KMS-11 (cell line): ENCODE measurements around the gene HOPX.
"Not testable (repeated sequence)": the region's sequence is repeated elsewhere in the genome, so short reads cannot be mapped to it uniquely, and the experiment has no call there.

Source experiments
- H2AFZ ChIP-seq: fragments of 200-600 bp; sonication (generic); 2 replicates; pipeline ENCODE4 v1.6.1; 2016; ENCODE audit warnings: antibody characterized with exemption, mixed run types, low read depth
- H3K27ac ChIP-seq: fragments of 200-600 bp; sonication (generic); 2 replicates; pipeline ENCODE4 v1.6.1; 2016; ENCODE audit warnings: mild to moderate bottlenecking, mixed run types
- H3K27me3 ChIP-seq: fragments of 200-600 bp; sonication (generic); 2 replicates; pipeline ENCODE4 v1.6.1; 2017; ENCODE audit warnings: mild to moderate bottlenecking, low read depth, mixed run types, moderate library complexity; ENCODE audit not compliant: insufficient read depth
- H3K36me3 ChIP-seq: fragments of 200-600 bp; sonication (generic); 2 replicates; pipeline ENCODE4 v1.6.1; 2017; ENCODE audit warnings: mild to moderate bottlenecking, mixed run types; ENCODE audit not compliant: insufficient read depth
- H3K4me1 ChIP-seq: fragments of 200-600 bp; sonication (generic); 2 replicates; pipeline ENCODE4 v1.6.1; 2016; ENCODE audit warnings: mild to moderate bottlenecking, low read depth, mixed run types; ENCODE audit not compliant: poor library complexity, severe bottlenecking
- H3K4me2 ChIP-seq: fragments of 200-600 bp; sonication (generic); 2 replicates; pipeline ENCODE4 v1.7.0; 2016; ENCODE audit warnings: mild to moderate bottlenecking, mixed run types
- H3K4me3 ChIP-seq: fragments of 200-600 bp; sonication (generic); IDR thresholded peaks from 2 replicates; pipeline ENCODE4 v1.6.1; 2017; ENCODE audit warnings: low read depth, low read length, mixed read lengths; ENCODE audit not compliant: insufficient read depth
- H3K79me2 ChIP-seq: fragments of 200-600 bp; sonication (generic); 2 replicates; pipeline ENCODE4 v1.6.1; 2016; ENCODE audit warnings: low read depth, mixed run types; ENCODE audit not compliant: insufficient read depth
- H3K9ac ChIP-seq: fragments of 200-600 bp; sonication (generic); 2 replicates; pipeline ENCODE4 v1.6.1; 2016; ENCODE audit warnings: mild to moderate bottlenecking, mixed run types
- H4K20me1 ChIP-seq: fragments of 200-600 bp; sonication (generic); 2 replicates; pipeline ENCODE4 v1.6.1; 2016; ENCODE audit warnings: mild to moderate bottlenecking, mixed run types; ENCODE audit not compliant: insufficient read depth
- TF ChIP-seq, protein P1 (sequence below): fragments of 200-600 bp; sonication (generic); conservative IDR thresholded peaks from 2 replicates; pipeline ENCODE4 v1.6.1; 2017; ENCODE audit warnings: low read depth, mild to moderate bottlenecking, antibody characterized with exemption, low read length, moderate library complexity, mixed read lengths

HOPX gene

DNA sequence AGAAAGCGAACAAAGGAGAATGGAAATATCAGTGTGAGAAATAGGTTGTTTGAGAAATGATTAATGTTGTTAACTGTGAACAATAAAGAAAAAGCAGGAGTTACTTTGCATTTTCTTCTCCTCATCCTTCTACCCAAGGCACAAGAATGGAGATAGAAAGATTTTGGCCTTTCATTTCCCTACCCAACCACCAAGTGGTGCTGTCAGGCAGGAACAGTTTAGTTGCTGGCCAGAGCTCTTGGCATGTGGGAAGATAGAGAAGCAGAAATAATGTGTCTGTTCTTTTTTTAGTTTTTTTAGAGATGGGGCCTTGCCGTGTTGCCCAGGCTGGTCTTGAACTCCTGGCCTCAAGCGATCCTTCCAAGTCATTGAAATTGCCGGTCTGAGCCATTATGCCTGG, 12.8 kb downstream of the HOPX start:
- no peaks in the 10 kb centered on the region for H3K79me2 ChIP-seq
- H3K4me1 ChIP-seq, result no peaks in the 10 kb centered on the region
- H3K4me3 ChIP-seq, result no peak overlapping the region
- no peak overlapping the region for H3K27ac ChIP-seq
- TF ChIP-seq, protein P1, sequence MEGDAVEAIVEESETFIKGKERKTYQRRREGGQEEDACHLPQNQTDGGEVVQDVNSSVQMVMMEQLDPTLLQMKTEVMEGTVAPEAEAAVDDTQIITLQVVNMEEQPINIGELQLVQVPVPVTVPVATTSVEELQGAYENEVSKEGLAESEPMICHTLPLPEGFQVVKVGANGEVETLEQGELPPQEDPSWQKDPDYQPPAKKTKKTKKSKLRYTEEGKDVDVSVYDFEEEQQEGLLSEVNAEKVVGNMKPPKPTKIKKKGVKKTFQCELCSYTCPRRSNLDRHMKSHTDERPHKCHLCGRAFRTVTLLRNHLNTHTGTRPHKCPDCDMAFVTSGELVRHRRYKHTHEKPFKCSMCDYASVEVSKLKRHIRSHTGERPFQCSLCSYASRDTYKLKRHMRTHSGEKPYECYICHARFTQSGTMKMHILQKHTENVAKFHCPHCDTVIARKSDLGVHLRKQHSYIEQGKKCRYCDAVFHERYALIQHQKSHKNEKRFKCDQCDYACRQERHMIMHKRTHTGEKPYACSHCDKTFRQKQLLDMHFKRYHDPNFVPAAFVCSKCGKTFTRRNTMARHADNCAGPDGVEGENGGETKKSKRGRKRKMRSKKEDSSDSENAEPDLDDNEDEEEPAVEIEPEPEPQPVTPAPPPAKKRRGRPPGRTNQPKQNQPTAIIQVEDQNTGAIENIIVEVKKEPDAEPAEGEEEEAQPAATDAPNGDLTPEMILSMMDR, result peak; percentile 62
- no peaks in the 10 kb centered on the region for H3K27me3 ChIP-seq
- no peak overlapping the region for H3K4me2 ChIP-seq
- H3K36me3 ChIP-seq, result no peaks in the 10 kb centered on the region
- no peak overlapping the region for H3K9ac ChIP-seq
- no peaks in the 10 kb centered on the region for H4K20me1 ChIP-seq
- H2AFZ ChIP-seq, result no peak overlapping the region

DNA sequence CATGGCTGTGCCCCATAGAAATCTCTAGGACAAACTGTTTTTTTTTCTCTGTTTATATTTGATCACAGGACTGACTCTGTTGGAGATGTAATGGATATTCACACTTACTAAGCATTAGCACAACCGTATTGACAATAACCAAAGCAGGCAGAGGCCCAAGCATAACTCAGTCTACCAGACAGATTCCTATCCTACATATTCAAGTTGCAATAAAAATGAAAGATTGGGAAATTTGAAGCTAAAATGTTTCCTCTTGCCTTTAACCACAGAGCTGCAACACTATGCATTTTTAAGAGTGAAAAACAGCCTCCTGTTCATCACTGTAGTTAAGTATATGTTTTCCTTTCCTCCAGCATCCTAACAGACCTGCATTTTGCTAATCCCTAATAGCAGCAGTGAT, 13.7 kb downstream of the HOPX start:
- H3K4me1 ChIP-seq, H3K4me3 ChIP-seq, H3K79me2 ChIP-seq, H3K36me3 ChIP-seq, H2AFZ ChIP-seq, H3K9ac ChIP-seq, H3K27me3 ChIP-seq, H4K20me1 ChIP-seq, H3K27ac ChIP-seq, H3K4me2 ChIP-seq: not testable (repeated sequence)

DNA sequence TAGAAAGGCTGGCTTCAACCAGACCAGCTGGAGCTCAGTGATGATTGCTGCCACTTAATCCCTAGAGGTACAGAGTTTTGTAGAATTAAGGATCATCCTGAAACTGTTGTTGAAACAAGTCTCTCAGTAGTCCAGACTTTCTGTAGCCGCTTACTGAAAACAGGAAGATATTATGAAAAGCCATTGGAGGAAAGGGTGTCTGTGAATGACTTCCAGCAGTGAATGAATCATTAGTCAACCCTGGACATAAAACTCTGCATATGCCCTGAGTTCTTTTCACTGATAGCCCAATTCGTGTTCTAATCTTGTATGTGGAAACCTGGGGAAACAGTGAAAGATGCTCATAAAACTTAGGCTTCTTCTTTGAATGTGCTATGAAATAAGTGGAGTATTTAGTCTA, 14.8 kb downstream of the HOPX start:
- Histone ChIP-seq H4K20me1 (no peaks in the 10 kb centered on the region), H3K4me3 (no peak overlapping the region), H2AFZ (no peak overlapping the region), H3K4me2 (no peak overlapping the region), H3K27ac (no peak overlapping the region), H3K36me3 (no peaks in the 10 kb centered on the region), H3K27me3 (no peaks in the 10 kb centered on the region), H3K4me1 (no peaks in the 10 kb centered on the region), H3K9ac (no peak overlapping the region), H3K79me2 (no peaks in the 10 kb centered on the region)
- TF ChIP-seq, protein P1, result no peak

DNA sequence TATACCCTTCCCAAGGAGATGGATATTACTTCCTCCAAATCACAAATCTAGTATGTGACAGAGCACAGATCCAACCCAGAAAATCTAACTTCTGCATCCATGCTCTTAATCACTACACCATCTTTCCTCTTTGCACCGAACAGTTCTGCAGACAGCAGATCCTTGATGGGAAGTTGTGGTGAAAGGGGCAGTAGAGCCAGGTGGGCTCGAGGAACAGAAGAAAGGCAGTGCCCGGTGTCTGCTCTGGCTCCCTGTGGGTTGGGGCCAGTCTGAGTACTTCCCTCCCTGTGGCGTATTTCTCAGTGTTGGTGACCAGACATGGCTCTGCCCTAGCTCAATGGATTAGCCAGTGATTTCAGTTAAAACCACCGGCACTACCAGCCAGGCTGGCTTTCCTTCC, 15.3 kb downstream of the HOPX start:
- no peaks in the 10 kb centered on the region for H3K27me3 ChIP-seq
- no peaks in the 10 kb centered on the region for H3K4me1 ChIP-seq
- H3K36me3 ChIP-seq, result no peaks in the 10 kb centered on the region
- H3K9ac ChIP-seq, result no peak overlapping the region
- TF ChIP-seq, protein P1, result no peak
- H3K4me3 ChIP-seq, result no peak overlapping the region
- H3K79me2 ChIP-seq, result no peaks in the 10 kb centered on the region
- H3K4me2 ChIP-seq, result no peak overlapping the region
- no peaks in the 10 kb centered on the region for H4K20me1 ChIP-seq
- no peak overlapping the region for H3K27ac ChIP-seq
- H2AFZ ChIP-seq, result no peak overlapping the region

DNA sequence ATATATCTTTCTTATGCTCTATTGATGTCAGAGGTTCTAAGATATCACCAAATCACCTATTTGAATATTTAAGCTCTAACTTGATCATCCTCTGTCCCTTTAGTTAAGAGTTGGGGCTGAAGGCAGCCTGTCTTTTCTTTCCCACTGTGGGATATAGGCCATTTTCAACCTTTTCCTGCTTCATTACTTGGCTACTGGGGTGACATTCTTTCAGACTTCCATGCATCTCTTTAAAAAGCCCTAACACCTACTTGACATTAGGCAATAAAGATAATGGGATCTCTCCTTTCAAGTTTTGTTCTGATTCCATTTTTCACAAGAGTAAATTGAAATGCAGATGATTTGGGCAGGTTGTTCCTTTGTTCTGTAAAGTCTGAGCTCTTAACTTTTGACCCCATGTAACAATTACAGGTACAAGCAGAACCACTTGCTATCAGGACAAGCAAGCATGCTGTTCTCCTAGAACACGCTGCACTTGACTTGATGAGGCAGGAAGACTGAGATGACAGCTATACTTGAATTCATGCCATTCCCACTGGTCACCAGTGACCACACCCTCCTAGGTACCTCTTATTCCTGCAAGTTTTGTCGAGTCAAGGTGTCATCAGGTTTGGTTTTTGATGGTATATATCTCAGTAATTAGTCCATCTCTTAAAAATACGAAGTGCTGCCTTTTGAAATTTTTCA, 18.2 kb downstream of the HOPX start:
- Histone ChIP-seq H3K4me1 (no peaks in the 10 kb centered on the region), H3K79me2 (no peaks in the 10 kb centered on the region), H3K4me2 (no peak overlapping the region), H3K4me3 (no peak overlapping the region), H2AFZ (no peak overlapping the region), H3K27me3 (no peaks in the 10 kb centered on the region), H3K9ac (no peak overlapping the region), H4K20me1 (no peaks in the 10 kb centered on the region), H3K27ac (no peak overlapping the region), H3K36me3 (no peaks in the 10 kb centered on the region)
- TF ChIP-seq, protein P1, result no peak
